GM21717 (cell line): Measurements from ENCODE around the gene ATF6.

Experiments
- ATAC-seq: cut with Tn5 transposase; IDR thresholded peaks from one replicate; pipeline ENCODE4 v1.9.1; 2021; ENCODE audit warnings: mild to moderate bottlenecking, moderate library complexity; ENCODE audit not compliant: unreplicated experiment

Gene ATF6

DNA sequence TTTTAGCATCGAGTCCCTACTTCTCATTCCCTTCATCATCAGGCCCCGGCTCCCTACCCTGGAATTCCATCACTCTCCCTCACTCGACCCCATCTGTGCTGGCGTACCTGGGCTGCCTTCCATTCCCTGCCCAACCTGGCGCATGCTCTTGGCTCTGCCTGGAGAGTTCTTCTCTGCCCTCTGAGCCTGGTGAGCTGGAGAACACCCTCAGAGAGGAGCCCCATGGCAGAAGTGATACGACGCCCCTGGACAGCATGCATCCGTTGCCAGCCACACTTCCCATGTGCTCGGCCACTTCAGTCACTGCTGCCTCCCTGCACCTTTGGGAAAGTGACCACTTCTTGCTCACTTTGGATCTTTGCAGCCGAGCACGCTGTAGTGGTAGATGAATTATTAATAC is 227.5 kb downstream of the ATF6 start:
- ATAC-seq: no peak

DNA sequence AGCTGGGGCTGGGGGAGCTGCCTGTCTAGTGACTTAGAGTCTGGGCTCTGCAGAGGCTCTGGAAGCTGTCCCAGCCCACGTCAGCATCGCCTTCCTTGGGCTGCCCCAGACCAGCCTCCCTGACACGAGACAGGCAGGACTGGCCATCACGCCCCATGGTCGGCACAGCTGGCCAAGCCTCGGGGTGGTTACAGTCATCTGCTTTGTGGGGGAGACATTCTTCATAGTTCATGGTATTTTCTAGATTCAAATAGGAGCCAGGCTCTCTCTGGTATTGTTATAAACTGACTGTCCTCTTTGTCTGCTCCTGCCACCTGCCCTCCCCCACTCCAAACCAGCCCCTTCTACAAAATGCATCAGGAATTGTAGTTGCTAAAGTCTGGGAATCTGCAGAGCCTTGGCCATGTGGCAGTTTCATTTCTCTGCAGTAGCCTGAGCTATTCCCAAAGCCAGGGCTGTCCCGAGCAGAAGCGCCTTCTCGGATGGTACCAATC is 228.1 kb downstream of the ATF6 start:
- no peak for ATAC-seq

DNA sequence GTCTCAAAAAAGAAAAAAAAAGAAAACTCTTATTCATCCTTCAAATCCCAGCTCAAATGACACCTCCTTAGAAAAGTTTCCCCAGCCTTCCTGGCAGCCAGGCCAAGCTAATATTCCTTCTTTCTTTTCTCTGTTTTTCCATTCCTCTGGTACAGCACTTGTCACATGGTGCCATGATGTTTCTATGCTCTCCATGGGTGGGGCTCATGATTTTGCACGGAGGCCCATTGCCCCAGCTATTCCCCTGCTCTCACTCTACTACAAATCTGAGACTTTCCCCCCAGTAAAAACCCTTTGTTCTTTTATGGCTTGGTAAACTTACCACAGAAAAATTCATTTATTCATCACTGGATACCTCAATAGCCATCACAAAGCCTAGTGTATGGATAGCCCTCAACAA is 231.0 kb downstream of the ATF6 start:
- no peak for ATAC-seq

DNA sequence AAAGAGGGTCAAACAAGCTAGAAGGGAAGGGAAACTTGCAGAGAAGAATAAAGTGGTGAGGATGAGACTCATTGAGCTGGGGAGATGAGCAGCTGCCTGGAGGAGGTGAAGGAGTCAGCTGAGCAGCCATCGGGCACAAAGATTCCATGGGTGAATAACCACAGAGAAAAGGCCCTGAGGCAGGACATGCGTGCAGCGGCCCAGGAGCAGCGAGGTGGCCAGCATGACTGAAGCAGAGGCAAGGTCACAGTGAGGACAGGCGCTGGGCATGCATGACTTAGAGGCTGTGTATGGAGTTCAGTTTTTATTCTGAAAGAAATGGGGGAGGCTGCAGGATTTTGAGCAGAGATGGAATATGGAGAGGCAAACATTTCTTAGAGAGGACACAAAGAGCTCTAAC is 232.7 kb downstream of the ATF6 start:
- no peak for ATAC-seq

DNA sequence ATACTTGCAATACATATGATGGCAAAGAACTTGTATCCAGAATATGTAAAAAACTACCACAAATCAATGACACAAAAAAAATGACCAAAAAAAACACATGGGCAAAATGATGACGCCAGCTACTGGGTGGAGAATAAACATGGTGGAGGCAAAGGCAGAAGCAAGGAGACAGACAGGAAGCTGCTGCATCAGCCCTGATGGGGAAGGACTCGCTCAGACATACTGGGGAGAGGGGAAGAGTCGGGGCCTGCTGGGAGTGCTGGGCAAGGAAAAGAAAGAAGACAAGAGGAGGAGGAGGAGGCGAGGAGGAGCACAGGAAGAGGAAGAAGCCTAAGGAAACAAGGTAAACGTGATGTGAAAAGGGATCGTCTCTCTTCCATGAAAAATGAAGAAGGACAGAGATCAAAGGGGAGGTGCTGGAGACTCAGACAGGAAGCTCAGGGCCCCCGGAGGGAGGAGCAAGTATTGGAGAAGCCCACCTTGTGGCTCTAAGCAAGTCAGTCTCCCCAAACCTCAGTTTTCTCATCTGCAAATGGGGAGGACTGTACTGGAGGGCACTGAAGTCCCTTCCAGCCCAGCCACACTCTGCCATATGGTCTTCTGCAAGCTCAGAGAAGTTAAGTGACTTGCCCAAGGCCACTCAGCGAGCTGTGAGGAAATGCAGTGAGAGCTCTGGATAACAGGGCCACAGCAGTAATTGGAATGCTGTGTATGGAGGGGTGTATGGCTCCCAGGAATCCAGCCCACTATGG is 233.4 kb downstream of the ATF6 start:
- ATAC-seq: no peak

DNA sequence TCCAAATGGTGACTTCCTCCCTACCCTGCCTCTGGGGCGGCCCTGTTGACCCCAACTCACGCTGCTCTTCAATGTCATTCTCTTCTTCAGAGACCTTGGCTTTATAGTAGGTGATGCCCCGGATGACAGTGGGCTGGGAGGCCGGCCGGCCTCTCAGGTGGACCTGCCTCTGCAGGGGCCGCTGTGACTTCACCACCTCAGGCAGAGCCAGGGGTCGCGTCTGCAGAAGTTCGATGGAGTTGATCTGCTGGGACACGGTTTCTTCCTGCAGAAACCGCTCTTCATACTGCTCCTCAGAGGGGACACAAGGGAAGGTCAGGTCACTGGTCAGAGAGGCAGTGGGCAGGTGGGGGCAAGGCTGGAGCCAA is 233.9 kb downstream of the ATF6 start:
- ATAC-seq: no peak

DNA sequence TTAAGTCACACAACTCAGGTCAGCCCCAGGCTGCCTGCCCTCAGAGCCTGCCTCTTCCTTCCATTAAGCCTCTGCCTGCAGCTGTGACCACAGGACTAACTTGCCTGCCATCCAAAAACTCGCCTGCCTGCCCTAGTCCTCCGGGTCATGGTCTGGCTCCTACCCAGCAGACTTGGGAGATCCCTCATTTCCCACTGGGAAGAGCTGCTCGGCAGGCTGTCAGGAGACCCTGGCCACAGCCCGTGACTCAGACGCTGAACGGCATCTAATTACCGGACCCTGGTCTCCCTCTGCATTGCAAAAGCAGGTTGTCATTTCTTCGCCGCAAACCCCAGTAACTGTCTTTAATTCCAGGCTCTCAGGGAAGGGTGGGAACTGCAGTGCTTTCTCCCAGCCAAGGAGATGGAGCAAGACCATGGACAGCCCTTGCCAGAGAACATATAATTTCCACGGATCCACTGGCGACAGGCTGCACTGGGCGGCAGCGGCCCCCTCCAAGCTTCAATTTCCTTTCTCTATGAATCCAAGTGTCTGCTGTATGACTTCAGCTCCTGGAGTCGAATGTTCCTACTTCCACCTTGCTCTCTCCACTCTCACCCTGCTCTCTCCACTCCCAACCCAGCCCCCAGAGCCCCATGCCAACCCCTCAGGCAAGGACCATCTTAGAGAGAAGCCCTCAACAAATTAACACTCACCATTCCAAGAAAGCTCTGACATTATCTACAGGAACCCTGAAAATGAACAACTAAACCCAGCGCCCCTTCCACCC is 237.1 kb downstream of the ATF6 start:
- ATAC-seq: no peak

DNA sequence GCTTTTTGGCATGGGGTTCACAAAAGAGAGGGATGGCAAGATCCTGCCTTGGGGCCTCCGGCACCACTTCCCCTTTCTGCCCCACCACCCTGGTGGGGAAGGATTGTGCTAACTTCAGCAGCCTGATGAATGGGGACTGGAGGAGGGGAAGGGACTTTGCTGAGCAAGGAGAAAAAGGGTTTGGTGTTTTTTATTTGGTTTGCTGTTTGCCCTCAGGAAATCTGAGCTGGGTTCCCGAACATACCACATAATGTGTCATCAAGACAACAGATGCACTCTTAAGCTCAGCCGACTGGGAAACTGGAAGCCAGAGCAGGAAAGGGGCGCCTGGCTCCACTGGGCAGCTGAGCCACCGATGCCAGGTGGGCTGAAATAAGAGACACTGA is 237.7 kb downstream of the ATF6 start:
- no peak for ATAC-seq

DNA sequence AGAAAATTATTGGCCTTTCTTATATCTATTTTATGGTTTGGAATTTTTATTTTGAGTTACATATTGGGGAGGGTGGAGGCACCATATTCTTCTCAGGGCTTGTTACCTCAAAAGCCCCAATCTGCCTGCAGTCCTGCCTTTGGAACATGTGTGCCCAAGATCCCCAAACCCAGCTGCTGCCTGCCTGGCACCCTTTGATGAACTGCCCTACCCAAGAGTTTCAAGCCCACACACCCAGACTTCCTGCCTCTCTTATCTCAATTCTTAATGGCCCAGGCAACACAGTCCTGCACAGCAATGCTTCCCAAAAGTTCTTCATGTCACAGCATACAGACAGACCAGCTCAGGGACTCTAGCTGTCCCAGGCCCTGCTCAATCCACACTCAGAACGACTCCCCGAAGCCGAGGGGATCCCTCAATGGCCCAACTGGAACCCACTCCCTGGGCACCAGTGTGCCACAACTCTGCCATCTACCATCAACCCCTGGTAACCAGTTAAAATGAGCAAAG is 238.4 kb downstream of the ATF6 start:
- no peak for ATAC-seq

DNA sequence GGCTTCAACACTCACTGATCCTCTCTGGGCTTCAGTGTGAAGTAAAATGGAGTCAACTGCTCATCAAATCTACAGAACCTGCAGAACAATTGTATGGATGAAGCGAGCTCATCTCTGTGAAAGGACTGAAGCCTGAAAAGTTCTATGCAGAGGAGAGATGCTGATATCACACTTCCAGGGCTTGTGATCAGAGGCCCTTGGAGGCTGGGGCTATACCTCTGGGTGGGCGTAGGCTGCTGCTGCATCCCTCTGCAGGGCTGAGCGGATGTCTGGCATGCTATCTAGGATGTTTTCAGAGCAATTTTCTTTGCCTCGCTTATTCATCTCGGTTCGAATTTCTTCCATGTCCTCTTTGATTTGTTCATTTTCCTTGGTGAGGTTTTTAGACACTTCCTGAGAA is 240.0 kb downstream of the ATF6 start:
- no peak for ATAC-seq

DNA sequence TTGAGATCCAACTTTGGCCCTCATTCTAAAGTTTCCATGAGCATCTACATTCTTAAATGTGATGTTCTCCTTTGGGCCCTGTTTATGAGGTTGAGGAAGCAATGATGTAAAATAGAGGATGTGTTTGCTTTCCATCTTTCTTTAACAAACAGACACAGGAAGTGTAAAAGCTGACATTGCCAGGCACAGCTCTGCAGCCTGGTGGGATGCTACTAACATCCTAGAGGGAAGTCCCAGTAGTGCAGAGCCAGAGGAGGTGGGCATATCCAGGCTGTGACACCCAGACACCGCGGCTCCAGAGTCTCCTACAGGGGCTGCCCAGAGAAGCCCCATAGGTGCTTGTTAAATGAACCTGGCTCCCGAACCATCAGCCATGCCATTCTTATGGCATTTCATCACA is 241.3 kb downstream of the ATF6 start:
- ATAC-seq: no peak

DNA sequence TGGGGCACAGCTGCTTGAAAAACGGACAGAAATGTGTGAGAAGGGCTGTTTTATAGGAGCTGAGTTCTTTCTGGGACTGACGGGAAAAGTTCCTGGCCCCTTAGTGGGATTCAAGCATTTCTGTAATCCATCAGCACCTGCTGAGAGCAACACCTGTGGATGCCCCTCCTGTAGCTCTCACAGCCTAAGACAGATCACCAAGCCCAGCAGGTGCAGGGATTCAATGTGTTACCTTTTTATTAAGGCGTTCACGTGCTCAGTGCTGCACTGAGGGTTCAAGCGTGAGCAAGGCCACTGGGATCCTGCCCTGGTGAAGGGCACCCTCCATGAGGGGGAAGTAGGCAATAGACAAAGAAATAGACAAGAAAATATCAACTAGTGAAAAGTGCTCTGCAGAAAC is 242.7 kb downstream of the ATF6 start:
- ATAC-seq: no peak

DNA sequence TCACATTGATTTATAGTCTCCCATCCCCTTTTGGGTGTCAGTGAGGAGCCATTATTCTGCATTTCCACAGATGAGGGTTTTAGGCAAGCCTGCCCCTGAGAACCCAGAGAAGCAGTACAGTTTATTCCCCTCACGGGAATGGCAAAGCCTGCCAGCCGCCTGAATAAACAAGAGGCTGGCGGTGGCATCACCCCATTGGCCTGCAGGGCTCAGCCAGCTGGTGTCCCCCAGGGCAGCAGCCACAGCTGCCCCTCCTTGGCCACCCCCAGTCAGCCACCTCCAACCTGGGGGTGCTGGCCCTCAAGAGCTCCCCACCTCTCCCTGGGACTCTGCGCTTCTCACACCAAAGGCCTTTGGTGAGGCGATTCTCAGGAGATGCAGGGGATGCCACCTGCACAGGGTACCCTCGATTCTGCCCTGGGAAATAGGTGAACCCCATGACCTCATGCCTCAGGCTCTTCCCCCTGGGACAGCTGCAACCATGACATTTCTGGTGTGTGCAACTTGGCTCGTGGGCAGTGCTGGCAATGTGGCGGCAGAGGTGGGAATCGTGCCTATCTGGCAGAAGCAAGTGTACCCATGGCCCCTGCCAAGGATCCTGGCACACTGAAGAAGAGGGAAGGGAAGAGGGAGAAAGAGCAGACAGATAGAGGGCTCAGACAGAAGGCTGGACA is 243.5 kb downstream of the ATF6 start:
- ATAC-seq: no peak

DNA sequence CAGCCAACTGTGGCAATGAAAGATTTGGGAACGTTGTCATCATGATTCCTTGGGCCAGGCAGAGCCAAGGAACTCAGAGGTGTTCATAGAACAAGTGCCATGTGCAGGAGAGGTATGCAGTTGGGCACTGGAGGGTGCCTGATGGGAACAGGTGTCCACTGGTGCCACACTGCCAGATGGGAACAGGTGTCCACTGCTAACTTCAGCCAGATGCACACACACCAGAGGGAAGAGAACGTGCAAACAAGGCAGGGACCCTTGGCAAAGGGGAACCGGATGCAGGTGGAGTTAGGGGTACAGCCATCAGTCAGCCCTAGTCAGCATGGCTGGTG is 244.0 kb downstream of the ATF6 start:
- no peak for ATAC-seq

DNA sequence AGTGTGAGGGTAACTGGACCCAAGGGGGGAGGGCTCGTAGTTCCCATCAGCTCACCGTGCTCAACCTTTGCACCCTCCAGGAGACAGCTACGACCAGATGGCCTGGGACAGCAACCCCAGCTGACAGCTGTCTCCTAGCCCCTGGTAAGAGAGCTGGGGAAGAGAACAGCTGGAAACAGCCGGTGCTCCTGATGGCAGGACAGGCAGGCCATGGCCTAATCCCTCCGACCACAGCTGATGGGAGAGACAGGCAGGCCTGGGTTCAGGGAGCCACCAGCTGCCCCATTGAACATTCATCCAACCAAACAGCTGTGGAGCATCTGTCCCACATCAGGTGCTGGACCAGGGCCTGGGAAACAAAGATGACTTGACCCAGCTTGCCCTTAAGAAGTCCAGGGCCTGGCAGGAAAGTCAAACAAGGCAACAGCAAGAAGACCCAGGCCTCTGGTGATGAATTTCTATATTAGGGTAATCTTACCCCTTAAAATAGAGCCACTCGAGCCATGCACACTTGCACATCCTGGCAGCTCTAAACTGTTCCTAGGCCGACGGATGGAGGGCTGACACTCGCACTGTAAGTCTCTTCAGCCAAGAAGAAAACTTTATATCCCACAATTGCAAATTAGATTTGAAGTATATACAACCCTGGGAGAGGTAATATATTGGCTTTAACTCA is 245.4 kb downstream of the ATF6 start:
- no peak for ATAC-seq

DNA sequence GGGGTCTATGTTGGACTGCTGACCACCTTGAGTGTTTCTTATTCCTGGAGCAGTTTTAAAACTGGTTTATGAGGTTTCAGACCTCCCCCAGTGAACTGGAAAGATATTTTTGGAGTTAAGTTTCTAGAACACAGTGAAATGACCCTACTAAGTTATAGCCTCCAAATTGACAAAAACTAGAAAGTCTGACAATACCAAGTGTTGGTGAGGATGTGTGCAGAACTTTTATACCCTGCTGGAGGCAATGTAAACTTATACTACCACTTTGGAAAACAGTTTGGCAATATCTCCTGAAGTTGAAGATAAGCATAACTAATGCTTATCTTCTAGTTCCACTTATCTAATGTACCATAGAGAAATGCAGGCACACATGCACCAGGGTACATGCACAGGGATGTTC is 247.2 kb downstream of the ATF6 start:
- no peak for ATAC-seq
